NCI-H524 treated with DMSO at 0.1 percent for 48 hours (cell line): ENCODE results near the gene EIF5AL1.
"Not testable (repeated sequence)": the region's sequence is repeated elsewhere in the genome, so short reads cannot be mapped to it uniquely, and the experiment has no call there.

Experiments
- DNase-seq: peaks from one replicate; lab custom pipeline; 2025; lab: John Stamatoyannopoulos, UW

The EIF5AL1 gene

DNA sequence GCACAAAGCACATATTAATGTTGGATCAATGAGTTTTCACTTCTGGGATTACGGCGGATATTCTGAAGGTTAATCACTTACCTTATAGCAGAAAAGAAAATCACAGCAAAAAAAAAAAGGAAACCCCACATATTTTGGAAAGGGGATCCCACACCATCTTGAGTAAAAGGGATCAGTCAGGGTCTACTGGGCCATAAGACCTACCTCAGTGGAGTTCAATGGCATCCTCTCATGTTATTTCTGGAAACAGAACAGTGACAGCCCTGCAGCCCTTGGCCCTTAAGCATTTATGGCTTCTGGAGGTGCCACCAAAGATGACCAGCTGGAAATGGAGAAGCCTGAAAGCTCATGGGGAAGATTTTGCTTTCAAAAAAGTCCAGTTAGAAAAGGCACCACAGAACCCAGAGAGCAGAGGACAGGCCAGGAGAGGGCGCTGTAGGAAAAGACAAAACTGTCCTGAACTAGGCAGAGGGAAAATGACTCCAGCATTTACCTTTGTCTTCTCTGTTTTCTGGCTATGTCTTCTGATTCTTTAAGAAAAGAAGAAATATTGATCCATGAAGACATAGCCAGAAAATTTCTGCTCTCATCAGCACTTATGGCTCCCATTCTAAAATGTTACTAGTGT is 2.9 kb upstream of the EIF5AL1 start:
- DNase-seq, result not testable (repeated sequence)

DNA sequence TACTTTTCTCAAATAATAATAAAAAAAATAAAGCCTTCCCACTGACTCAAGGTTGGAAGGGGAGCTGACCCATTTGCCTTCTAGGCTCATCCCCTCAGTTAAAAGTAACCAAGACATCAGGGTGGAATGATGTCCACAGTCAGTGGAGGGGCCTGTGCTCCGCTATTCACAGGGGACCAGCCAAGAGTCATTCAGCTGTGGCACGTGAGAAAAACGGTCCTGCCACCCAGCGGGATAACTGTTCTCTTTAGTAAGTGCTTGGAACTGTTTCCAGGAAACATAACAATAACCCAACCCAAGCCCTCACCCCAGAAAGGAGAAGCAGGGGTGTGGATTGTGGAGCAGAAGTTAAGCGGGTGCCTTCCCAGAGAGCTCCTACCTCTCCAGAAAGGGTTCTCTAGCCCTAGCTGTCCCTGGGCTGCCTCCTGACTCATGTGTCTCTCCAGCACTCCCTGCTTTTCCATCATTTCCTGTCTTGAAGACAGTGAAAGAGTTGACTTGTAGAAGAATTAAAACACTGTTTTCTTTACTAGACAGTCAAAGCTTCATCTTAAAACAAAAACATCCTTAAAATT is 2.3 kb upstream of the EIF5AL1 start:
- not testable (repeated sequence) for DNase-seq

DNA sequence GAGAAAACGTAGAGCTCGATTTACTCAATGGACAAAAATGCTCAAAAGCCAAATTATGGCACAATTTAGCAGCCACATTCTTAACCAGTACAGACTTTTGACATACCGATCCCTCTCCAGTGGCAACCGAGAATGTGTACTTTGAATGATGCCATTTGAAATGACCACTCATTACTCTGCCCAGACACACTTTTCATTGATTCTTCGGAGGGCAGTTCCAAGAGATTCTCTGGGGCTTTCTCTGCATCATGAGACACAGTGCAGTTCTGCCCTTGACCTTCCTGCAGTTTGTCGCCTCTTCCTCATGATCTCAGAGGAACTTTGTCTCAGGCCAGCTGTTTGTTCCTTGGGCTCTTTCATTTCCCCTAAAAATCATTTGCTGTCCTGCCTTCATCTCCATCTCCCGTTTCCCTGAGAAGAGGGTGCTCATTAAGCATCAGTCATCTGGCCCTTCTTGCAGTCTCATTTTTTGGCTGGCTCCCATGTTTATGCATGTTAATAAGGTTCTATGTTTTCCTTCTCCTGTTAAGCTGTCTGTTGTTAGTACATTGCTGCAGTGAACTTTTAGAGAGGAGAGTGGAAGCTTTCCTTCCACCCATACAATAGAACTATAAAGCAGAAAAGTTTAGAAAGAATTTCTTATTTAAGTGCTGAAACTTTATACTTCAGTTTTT is 4.3 kb downstream of the EIF5AL1 start:
- DNase-seq, result not testable (repeated sequence)

DNA sequence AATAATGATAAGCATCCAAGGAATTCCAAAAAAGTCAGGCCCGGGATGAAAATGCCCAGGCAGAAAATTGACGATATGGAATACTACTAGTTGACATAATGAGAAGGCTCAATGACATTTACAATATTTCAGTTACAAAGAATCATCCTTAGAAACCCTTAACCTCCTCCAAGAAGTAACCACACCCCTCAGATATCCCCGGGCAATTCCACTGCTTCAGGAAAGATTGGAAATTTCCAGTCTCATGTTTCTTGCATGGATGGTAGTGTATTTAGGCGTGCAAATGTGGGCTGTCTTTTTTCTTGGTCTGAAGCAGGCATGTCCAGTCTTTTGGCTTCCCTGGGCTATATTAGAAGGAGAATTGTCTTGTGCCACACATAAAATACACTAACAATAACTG is 5.2 kb downstream of the EIF5AL1 start:
- not testable (repeated sequence) for DNase-seq

DNA sequence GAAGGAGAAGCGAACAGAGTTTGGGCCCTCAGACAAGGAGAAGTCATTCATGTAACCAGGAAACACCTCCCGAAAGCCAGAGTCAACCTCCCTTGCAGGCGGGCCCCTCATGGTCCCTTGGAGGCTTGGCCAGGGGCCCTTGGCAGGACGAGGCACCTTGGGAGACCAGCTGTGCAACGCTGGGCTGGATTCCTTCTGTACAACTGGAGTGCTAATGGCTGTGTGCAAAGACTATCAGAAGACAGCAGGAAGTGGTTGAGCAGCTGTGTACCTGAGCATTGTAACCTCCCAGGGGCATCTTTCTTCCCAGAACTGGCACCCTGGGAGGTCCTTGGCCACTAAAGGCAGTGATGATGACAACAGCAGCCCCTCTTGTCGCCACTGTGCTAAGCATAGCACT is 9.4 kb downstream of the EIF5AL1 start:
- DNase-seq, result not testable (repeated sequence)

DNA sequence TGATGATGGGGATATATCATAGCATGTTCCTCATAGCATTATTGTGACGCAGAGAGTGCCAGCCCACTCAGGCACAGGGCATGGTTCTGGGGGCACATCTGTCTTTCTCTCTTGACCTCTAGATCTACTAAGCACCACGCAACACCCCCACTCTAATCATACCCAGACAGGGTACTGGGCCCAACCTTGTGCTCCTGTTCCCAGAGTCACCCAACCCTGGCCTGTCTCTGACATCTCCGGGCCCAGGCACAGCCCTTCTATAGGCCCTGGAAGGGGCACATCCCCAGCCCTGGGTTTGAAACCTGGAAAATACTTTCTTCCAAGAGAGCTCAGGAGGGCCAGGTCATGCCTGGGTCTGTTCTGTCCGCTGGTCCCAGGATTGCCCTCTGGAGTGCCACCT is 10.1 kb downstream of the EIF5AL1 start:
- DNase-seq, result not testable (repeated sequence)

DNA sequence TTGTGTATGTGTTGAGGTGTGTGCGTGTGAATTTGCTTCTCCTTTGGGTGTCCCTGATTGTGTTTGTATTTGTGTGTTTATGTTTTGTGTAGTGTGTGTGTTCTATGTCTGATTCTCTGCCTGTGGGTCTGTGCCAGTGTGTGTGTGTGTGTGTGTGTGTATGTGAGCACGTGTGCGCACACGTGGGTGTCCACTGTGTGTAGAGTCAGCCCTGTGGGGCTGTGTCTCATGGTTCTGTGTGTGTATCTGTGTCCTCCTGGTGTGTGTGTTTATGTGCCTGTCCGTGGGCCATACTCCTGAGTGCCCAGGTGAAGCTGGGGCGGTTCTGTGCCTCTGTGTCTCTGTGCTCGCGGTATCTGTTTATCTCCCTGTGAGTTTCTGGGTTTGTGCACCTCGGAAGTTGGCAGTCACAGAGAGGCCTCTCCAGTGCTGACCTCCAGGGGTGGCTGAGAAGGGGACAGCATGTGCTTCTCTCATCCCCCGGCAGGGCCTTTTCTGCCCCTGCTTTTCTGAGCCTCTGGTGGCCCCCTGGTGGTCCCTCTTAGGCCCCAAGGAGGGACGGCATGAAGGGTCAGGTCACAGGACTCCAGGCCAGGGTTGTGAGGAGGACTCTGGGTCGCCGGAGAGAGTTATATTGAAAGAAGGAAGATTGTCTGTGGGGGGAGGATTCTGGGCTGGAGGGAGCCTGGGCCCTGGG is 11.0 kb downstream of the EIF5AL1 start:
- not testable (repeated sequence) for DNase-seq

DNA sequence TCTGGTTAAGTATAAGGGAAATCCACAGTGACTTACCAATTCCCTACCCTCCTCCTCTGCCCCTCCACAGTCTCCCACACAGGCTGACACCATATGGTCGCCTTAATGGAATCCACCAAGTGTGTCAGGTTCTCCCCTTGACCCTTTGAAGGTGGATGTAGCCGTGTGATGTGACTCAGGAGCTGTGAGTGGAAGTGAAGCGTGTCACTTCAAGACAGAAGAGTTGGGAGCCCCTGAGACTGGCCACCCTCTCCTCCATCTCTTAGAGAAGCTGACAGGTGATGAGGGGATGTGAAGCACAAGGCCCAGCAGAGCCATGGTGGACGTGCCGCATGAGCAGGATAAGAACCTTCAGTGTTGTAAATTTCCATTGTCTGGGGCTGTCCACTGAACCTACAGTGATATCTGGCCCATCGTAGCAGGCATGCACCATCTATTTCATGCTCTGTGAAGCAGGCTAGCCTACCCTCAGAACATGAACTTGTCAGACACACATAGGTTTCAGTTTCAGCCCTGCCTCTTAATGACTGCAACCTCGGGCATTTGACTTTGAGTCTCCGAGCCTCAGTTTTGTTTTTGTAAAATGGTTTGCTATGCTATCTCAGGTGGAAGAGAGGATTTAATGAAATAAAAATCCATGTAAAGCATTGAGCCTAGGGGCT is 12.8 kb downstream of the EIF5AL1 start:
- not testable (repeated sequence) for DNase-seq

DNA sequence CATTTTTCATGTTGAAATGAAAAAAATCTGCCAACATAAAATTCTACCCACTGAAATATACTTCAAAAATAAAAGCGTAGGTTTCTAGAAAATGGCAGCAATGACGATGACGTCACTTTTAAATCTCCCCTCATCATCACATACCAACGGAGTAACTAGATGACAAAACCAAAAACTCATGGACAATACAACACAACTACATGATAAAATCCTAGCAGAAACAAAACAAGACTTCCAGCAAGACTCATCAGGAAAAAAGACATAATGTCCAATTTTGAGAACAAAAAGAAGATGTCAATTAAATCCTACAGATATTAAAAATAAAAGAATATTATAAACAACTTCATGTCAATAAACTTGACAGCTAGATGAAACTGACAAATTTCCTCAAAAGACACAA is 15.9 kb downstream of the EIF5AL1 start:
- DNase-seq, result not testable (repeated sequence)

DNA sequence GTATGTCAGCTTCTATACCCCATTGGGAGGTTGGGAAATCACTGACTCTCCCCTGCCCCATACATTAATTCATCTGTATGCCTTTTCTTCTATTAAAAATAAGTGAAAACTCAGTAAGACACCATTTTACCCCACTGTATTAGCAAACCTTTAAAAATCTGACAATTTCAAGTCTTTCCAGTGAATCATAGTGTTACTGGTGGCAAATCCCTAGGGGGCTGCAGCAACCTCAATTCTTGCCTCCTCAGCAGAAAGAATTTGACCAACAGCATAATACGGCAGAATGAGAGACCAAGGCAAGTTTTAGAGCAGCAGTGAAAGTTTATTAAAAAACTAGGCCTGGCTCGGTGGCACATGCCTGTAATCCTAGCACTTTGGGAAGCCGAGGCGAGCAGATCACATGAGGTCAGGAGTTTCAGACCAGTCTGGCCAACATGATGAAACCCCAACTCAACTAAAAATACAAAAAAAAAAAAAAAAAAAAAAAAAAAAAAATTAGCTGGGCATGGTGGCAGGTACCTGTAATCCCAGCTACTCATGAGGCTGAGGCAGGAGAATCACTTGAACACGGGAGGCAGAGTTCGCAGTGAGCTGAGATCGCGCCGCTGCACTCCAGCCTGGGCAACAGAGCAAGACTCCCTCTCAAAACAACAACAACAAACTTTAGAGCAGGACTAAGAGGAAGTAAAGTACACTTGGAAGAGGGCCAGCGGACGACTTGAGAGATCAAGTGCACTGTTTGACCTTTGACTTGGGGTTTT is 21.0 kb downstream of the EIF5AL1 start:
- not testable (repeated sequence) for DNase-seq

DNA sequence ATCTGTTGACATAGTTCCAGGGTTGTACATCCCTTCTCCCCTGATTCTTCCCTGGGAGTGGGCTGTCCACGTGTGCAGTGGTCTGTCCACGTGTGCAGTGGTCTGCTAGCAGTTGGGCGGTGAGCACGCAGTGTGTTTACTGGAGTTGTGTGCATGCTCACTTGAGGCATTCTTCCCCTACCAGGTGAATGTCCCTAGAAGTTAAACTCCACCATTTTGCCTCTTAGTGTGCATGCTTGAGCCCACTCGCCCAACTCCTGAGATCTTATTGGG is 21.5 kb downstream of the EIF5AL1 start:
- DNase-seq, result not testable (repeated sequence)

DNA sequence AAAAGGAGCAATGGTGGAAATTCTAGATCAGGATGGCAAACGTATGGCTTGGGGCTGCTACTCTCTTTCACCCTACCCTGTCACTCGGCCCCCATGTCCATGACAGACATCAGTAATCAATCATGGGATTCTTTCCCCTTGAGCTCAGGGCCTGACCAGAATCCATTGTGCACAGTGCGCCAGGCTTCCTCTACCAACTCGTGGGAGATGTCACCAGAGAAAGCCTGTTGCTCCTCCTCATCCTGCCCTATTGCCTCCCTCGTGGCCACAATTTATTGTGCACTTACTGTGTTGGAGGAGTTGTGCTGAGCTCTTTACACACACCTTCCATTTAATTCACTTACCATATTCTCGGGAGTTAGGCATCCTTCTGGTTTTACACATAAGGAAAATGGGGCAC is 26.0 kb downstream of the EIF5AL1 start:
- DNase-seq, result not testable (repeated sequence)

DNA sequence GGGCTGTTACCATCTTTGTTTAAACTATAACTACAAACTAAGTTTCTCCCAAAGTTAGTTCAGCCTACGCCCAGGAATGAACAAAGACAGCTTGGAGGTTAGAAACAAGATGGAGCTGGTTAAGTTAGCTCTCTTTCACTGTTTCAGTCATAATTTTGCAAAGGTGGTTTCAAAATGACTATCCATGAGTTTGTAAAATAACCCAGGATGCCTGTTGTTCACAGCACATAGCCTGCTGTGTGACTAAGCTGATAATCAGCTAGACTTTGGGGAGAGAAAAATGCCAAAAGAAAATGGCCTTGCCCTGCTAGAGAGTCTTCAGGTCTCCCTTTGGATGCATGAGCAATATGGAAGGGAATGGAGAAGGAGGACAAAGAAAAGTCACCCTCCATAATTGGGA is 28.6 kb downstream of the EIF5AL1 start:
- not testable (repeated sequence) for DNase-seq

DNA sequence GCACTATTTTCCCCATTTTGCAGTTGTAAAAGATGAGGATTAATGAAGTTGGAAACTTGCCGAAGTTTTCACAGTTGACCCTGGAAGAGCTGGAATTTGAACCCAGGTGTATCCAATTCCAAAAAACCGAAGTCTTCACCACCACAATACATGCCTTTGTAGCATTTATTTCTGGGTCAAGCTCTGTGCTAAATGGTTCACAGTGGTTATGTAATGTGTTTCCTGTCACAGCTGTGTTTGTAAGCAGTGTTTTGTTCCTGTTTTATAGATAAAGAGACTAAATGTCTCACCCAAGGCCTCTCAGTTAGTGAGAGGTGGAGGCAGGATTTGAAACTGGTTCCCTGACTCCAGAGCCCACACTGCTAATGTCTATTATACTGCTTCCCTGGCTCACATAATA is 30.3 kb downstream of the EIF5AL1 start:
- DNase-seq, result no peak

DNA sequence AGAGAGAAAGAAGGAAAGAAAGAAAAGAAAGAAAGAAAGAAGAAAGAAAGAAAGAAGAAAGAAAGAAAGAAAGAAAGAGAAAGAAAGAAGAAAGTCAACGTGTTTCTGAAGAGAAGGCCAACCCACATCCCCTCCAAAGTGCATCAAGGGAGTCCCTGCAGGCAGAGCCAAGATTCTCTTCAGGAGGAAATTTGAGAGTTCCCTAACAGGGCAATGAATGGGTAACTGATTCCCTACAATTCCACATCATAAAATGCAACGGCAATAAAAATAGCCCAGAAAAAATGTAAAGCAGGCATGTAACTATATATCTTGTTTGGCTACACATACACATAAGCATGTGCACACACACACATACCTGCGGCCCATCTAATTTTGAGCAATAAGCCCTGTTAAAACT is 32.1 kb downstream of the EIF5AL1 start:
- not testable (repeated sequence) for DNase-seq

DNA sequence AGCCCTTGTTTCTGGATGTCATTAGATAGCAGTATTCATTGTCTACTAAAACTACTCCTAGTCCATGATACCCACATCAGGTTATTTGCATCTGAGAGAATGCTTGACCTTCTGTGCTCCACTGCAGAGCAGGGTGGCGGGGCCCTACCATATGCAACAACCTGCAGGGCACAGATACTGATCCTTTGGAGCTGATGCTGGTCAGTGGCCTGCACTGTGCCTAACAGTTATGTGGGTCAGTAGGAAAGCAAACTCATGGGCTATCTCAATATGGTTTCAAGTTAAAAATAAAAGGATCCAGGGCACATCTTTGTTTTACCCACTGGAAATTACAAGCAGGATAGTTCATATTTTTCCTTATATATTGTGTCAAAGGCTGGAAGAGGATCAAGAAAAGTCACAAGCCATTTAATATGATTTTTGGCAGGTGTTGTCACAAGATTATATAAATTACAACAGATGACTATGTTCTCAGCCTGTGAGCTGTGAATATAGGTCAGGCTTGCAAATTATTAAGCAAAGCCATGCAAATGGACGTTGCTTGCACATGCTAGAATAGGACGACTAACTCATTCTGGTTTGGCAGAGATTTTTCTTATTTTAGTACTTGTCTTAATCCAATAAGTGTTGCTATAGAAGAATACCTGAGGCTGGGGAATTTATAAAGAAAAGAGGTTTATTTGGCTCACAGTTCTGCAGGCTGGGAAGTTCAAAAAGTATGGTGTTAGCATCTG is 32.8 kb downstream of the EIF5AL1 start:
- not testable (repeated sequence) for DNase-seq

DNA sequence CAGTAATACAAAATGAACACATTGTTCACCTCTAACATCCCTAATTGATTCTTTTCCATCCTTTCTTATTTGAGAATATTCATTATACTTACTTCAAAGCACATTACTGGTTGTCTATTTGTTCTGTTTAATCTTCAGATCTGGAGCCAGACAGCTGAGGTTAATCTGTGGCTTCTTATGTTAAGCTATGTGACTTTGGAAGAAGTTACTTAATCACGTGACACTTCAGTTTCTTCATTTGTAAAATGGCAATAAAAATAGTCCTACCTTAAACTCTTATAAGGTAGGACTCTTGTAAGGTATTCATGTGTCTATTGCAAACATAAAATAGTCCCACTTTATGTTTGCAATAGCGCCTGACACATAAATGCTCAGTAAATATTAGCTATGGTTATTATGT is 34.8 kb downstream of the EIF5AL1 start:
- DNase-seq, result not testable (repeated sequence)

DNA sequence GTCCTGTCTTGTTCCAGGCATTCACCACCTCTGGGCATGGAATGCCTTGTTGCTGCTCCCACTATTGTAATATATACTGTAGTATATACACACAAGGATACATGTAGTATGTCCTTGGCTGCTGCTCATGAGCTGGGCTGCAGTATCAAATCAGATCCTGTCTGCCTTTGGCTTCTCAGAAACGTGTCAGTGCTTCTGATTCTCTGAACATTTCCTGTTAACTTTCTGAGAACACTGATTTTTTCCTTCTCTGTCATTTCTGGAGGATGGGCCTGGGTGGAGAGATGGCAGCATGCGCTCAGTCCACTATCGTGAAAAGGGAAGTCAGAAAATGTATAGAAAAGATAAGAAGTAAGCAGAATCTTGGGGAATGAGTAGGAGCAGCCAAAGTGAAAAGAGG is 35.6 kb downstream of the EIF5AL1 start:
- DNase-seq, result no peak

DNA sequence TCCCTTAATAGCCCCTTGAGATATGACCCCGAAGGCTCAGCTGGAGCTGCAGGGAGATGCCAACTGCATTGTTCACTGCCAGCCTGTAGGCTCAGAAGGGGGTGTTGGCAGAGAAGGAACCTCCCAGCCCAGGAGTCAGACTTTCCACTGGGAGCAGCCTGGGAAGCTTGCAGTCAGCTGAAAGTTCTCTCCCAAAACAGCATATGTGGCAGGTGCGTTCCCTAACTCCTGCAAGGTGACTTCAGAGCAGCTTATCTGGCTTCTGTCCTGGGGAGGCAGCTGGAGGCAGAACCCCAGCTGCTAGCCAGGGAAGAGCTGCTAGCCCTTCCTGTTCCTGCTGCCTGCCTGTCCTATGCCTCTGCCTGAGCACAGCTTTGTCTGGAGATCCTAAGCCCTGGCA is 39.8 kb downstream of the EIF5AL1 start:
- no peak for DNase-seq

DNA sequence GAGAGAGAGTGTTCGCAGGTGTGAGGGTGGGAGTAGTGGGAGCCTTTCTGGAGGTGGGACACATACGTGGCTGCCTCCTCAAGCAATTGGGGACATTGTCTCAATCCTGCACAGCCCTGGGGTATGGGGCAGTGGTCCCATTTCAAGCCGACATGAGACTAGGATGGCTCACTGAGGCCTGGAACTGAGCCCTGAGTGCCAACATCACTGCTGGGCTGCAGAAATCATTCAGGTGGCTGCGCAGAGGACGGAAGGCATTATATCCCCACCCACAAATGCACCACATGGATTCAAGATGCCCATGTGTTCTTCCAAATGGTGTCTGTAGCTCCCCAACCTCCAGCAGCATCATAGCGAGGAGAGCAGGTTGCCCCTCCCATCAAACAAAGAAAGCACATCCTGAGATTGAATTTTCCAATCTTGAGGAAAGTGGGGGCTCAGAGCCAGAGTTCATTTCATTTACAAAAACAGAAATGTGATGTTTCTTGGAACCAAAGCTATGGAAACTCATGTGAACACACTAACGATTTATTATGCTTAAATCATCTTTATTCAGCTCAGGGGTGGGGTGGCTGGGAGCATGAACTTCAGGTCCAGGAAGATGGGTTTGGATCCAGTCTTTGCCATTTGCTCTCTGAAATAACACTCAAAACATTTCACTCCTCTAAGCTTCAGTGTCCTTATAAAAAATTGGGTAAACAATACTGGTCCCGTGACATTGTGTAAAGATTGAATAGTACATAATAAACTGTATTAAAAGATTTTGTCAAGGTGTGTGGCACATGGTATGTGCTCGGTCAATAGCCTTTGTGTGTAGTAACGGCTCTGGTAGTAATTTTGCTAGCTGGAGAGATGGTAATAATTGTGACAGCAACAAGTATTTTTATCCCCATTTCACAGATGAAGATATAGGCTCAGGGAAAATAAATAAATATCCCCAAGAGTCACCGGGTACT is 43.3 kb downstream of the EIF5AL1 start:
- DNase-seq, result no peak
